Endodermal cell (in vitro differentiated cells): Measurements from ENCODE around the gene FOXA3. TPM values are rescaled to one million over a fixed set of nuclear protein-coding genes. Genes with fewer than 3 reads are reported as not detected.
A peak's percentile ranks its signal among the peaks of the same experiment; 100 is the strongest.

Source experiments
- DNase-seq: peaks from one replicate; pipeline ENCODE4 v3.0.0-alpha.2; 2017
- H3K27ac ChIP-seq: 2 replicates; pipeline ENCODE4 v1.5.1; 2013; ENCODE audit warnings: mild to moderate bottlenecking, low read depth, low read length, moderate library complexity
- H3K27me3 ChIP-seq: 2 replicates; pipeline ENCODE4 v1.6.1; 2013; ENCODE audit warnings: mild to moderate bottlenecking, low read length, moderate library complexity; ENCODE audit not compliant: insufficient read depth, control insufficient read depth, poor library complexity, severe bottlenecking
- H3K36me3 ChIP-seq: 2 replicates; pipeline ENCODE4 v1.7.0; 2013; ENCODE audit warnings: mild to moderate bottlenecking, low read length, moderate library complexity; ENCODE audit not compliant: control insufficient read depth, insufficient read depth
- H3K4me1 ChIP-seq: one replicate; pipeline ENCODE4 v1.7.0; 2013; ENCODE audit warnings: low read length; ENCODE audit not compliant: control insufficient read depth, insufficient read depth
- H3K4me3 ChIP-seq: 2 replicates; pipeline ENCODE4 v1.5.1; 2013; ENCODE audit warnings: mild to moderate bottlenecking, low read length, moderate library complexity
- H3K9ac ChIP-seq: 2 replicates; pipeline ENCODE4 v1.6.1; 2013; ENCODE audit warnings: mild to moderate bottlenecking, low read length, moderate library complexity; ENCODE audit not compliant: poor library complexity, severe bottlenecking; ENCODE audit errors: extremely low read depth
- H3K9me3 ChIP-seq: 2 replicates; pipeline ENCODE4 v1.6.1; 2013; ENCODE audit warnings: mild to moderate bottlenecking, low read length, moderate library complexity; ENCODE audit not compliant: control insufficient read depth
- H3K27ac Mint-ChIP-seq: 2 replicates; pipeline ENCODE4 v1.8.0; 2020; ENCODE audit warnings: mixed read lengths
- H3K27me3 Mint-ChIP-seq: 2 replicates; pipeline ENCODE4 v1.8.0; 2021; ENCODE audit warnings: mild to moderate bottlenecking, mixed read lengths; ENCODE audit not compliant: insufficient read depth
- H3K36me3 Mint-ChIP-seq: 2 replicates; pipeline ENCODE4 v1.8.0; 2020; ENCODE audit warnings: low read depth, mixed read lengths
- H3K4me1 Mint-ChIP-seq: 2 replicates; pipeline ENCODE4 v1.8.0; 2020; ENCODE audit warnings: mixed read lengths
- H3K4me3 Mint-ChIP-seq: 2 replicates; pipeline ENCODE4 v1.8.0; 2020; ENCODE audit warnings: mild to moderate bottlenecking, moderate library complexity, mixed read lengths
- H3K9me3 Mint-ChIP-seq: 2 replicates; pipeline ENCODE4 v1.8.0; 2020; ENCODE audit warnings: mild to moderate bottlenecking, mixed read lengths
- WGBS, 2 experiments: methylation state at CpG; one replicate each; pipeline versions ENCODE4 v1.1.5 to v1.1.7; 2013; ENCODE audit warnings: missing lambda C conversion rate in 2 of 2, mixed read lengths in 1 of 2; ENCODE audit not compliant: insufficient coverage in 1 of 2, insufficient read length in 1 of 2; 5-methylcytosine and 5-hydroxymethylcytosine counted together
- total RNA-seq, 2 donors: library from RNA; stranded (reverse); fragmentation: NEBNext Ultra II Directional in 1 of 2; extraction: Animal tissue kit (Norgen Biotek cat#: 25700) in 1 of 2; gene quantifications; 2 replicates in 1 of 2; 3 replicates in 1 of 2; pipeline ENCODE4 v1.2.1, GENCODE V29; 2021
- TF ChIP-seq, protein P1 (sequence below): fragments of 200-600 bp; sonication (generic); conservative IDR thresholded peaks from 2 replicates; pipeline ENCODE4 v1.5.0; 2021; ENCODE audit warnings: antibody characterized with exemption, mild to moderate bottlenecking

FOXA3 gene
- total RNA-seq, 2 donors from 2014 or later, result 54.2 to 58.1 TPM

- Mint-ChIP-seq H3K4me3 (peak overlapping the region; percentile 63), H3K4me1 (peaks cover 38% of the 10 kb centered on the region), H3K27me3 (no peaks in the 10 kb centered on the region), H3K36me3 (no peaks in the 10 kb centered on the region), H3K27ac (peak overlapping the region; percentile 84), H3K9me3 (no peaks in the 10 kb centered on the region)
- H3K9me3 ChIP-seq, result no peaks in the 10 kb centered on the region
- peak; percentile 56 for DNase-seq
- no peaks in the 10 kb centered on the region for H3K27me3 ChIP-seq
- no peak overlapping the region for H3K27ac ChIP-seq
- H3K4me1 ChIP-seq, result peaks cover 10% of the 10 kb centered on the region
- H3K9ac ChIP-seq, result no peak overlapping the region
- H3K4me3 ChIP-seq, result peak overlapping the region; percentile 2
- TF ChIP-seq, protein P1, sequence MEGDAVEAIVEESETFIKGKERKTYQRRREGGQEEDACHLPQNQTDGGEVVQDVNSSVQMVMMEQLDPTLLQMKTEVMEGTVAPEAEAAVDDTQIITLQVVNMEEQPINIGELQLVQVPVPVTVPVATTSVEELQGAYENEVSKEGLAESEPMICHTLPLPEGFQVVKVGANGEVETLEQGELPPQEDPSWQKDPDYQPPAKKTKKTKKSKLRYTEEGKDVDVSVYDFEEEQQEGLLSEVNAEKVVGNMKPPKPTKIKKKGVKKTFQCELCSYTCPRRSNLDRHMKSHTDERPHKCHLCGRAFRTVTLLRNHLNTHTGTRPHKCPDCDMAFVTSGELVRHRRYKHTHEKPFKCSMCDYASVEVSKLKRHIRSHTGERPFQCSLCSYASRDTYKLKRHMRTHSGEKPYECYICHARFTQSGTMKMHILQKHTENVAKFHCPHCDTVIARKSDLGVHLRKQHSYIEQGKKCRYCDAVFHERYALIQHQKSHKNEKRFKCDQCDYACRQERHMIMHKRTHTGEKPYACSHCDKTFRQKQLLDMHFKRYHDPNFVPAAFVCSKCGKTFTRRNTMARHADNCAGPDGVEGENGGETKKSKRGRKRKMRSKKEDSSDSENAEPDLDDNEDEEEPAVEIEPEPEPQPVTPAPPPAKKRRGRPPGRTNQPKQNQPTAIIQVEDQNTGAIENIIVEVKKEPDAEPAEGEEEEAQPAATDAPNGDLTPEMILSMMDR, result no peak
- 68 to 82% methylated on average over 9 to 10 of the region's 10 CpGs for WGBS, 2 experiments
- H3K36me3 ChIP-seq, result peaks cover 3% of the 10 kb centered on the region
Measured at GRCh38 chr19:45881082-45881908, 17.2 kb downstream of the FOXA3 start.

DNA sequence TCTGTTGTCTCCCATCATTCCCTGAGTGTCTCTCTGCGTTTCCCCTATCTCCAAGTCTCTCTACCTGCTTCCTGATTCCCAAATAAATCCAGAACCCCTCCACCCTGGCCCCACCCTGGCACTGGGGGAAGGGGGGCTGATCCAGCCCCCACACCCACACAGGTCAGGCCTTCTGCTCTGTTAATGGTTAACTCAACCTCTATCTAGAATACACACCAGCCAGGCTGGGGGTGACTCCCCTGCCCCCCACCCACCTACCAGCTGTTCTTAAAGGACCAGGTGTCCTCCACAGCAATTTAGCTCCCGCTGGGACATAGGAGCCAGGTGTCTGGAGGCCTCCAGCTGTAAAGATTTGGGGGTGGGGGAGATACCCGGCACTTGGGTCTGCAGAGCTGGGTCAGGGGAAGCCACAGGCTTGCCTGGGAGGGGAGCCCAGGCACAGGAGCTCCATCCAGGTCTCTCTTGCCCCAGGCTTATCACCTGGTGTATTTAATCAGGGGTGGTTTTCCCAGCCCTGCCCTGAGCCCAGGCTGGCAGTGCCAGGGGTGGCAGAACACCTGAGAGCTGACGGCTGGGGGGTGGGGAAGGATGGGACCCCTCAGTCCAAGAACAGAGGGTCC is 17.9 kb downstream of the FOXA3 start:
- H3K9ac ChIP-seq, result peak overlapping the region; percentile 84
- Mint-ChIP-seq H3K9me3 (no peaks in the 10 kb centered on the region), H3K36me3 (no peaks in the 10 kb centered on the region), H3K27me3 (no peaks in the 10 kb centered on the region), H3K4me3 (peak overlapping the region; percentile 63), H3K27ac (peak overlapping the region; percentile 84), H3K4me1 (peaks cover 37% of the 10 kb centered on the region)
- WGBS, 2 experiments, result 20 to 24% methylated on average over 1 to 4 of the region's 4 CpGs
- H3K27me3 ChIP-seq, result no peaks in the 10 kb centered on the region
- peak overlapping the region; percentile 88 for H3K4me3 ChIP-seq
- H3K4me1 ChIP-seq, result peaks cover 6% of the 10 kb centered on the region
- peaks cover 3% of the 10 kb centered on the region for H3K36me3 ChIP-seq
- DNase-seq, result peak; percentile 91
- TF ChIP-seq, protein P1, result no peak
- no peaks in the 10 kb centered on the region for H3K9me3 ChIP-seq
- H3K27ac ChIP-seq, result peak overlapping the region; percentile 42

- Histone ChIP-seq H3K9ac (peak overlapping the region; percentile 84), H3K36me3 (peaks cover 3% of the 10 kb centered on the region), H3K4me1 (peaks cover 6% of the 10 kb centered on the region), H3K27me3 (no peaks in the 10 kb centered on the region), H3K9me3 (no peaks in the 10 kb centered on the region), H3K4me3 (peak overlapping the region; percentile 88), H3K27ac (peak overlapping the region; percentile 42)
- peak overlapping the region; percentile 63 for H3K4me3 Mint-ChIP-seq
- no peaks in the 10 kb centered on the region for H3K27me3 Mint-ChIP-seq
- TF ChIP-seq, protein P1, result peak; percentile 97
- H3K36me3 Mint-ChIP-seq, result no peaks in the 10 kb centered on the region
- peaks cover 36% of the 10 kb centered on the region for H3K4me1 Mint-ChIP-seq
- WGBS, 2 experiments, result 2 to 6% methylated on average over 21 to 46 of the region's 47 CpGs
- peak overlapping the region; percentile 84 for H3K27ac Mint-ChIP-seq
- no peaks in the 10 kb centered on the region for H3K9me3 Mint-ChIP-seq
- peak; percentile 98 for DNase-seq
Measured at GRCh38 chr19:45882652-45883585, 18.8 kb downstream of the FOXA3 start.
